ENCODE measurements around the gene FMN1. TPM values are rescaled to one million over a fixed set of nuclear protein-coding genes. Genes with fewer than 3 reads are reported as not detected.

The FMN1 gene
- total RNA-seq, 4 donors from 2014 or later = 2.6 to 6.6 (median 4.2) TPM

GRCh38 chr15:33096134-33096533 is 98.4 kb downstream of the FMN1 start:
- intact Hi-C loops (cut with DNase I; ENCODE audit: low total_unique reads) (no loop called here), in situ Hi-C loops (cut with MboI; ENCODE audit: low sequenced_read_pairs in 4 of 4) (loop anchor here in 1 of 4 donors (5.0 to 25.0 kb wide), 3 partner anchors 36 to 591 kb away; no protein-coding TSS in a partner anchor)
- H3K9me3 ChIP-seq = no peaks in the 10 kb centered on the region
- H3K27me3 ChIP-seq = no peaks in the 10 kb centered on the region
- peaks cover 0 to 4% of the 10 kb centered on the region in 2 donors for H3K4me1 ChIP-seq
- DNase-seq (no peak), ATAC-seq (no peak)
- no peak for TF ChIP-seq CTCF (IDR thresholded peaks at IDR 0.05 in 4 of 5, conservative IDR thresholded peaks at IDR 0.05 in 1 of 5)
- TF ChIP-seq POLR2A (IDR thresholded peaks at IDR 0.05) = no peak
- H3K27ac ChIP-seq = no peak overlapping the region
- no peaks in the 10 kb centered on the region for H3K36me3 ChIP-seq
- H3K4me3 ChIP-seq = no peak overlapping the region

DNA sequence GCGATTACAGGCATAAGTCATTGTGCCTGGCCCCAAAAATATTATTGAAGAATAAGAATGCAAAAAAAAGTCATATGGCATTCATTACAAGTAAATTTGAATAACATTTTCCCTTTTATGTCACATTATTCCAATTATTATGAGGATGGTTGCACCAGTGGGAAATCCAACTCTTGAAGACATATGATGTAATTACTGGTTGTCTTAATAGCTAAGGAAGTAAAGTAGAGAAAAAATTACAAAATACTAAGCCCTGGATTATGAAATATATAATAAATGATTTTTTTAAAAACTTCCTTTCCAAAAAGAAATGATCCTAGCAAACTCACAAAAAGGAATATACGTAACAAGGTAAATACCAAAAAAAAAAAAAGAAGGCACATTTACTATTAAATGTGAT is 98.9 kb downstream of the FMN1 start:
- Histone ChIP-seq H3K27me3 (no peaks in the 10 kb centered on the region), H3K9me3 (no peaks in the 10 kb centered on the region), H3K4me3 (no peak overlapping the region), H3K4me1 (peaks cover under 1 to 6% of the 10 kb centered on the region in 2 donors), H3K36me3 (no peaks in the 10 kb centered on the region), H3K27ac (no peak overlapping the region)
- intact Hi-C loops (cut with DNase I; ENCODE audit: low total_unique reads) = no loop called here
- DNase-seq (no peak), ATAC-seq (no peak)
- in situ Hi-C loops (cut with MboI; ENCODE audit: low sequenced_read_pairs in 4 of 4) = loop anchor here in 1 of 4 donors (5.0 to 25.0 kb wide), 3 partner anchors 37 to 592 kb away; no protein-coding TSS in a partner anchor
- no peak for TF ChIP-seq POLR2A (IDR thresholded peaks at IDR 0.05)
- no peak for TF ChIP-seq CTCF (IDR thresholded peaks at IDR 0.05 in 4 of 5, conservative IDR thresholded peaks at IDR 0.05 in 1 of 5)

DNA sequence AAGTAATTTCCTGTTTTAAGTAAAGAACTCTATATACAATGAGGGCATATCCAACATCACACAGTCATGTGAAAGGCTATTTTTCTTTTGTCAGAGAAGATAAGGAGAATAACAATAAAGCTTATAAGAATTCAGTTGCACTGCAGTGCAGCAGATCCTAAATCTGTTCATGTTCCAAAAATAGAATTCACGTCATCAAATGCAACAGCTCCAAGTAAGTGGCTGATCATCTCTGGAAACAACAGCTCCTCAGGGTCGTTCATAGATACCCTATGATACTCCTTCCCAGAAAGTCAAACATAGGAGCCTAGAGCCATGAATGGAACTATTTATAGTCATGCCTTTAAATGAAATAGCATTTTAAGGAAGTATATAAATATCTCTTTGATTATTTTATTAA is 100.2 kb downstream of the FMN1 start:
- no peak for DNase-seq
- H3K36me3 ChIP-seq = no peaks in the 10 kb centered on the region
- intact Hi-C loops (cut with DNase I; ENCODE audit: low total_unique reads) = no loop called here
- no peaks in the 10 kb centered on the region for H3K9me3 ChIP-seq
- H3K27ac ChIP-seq = no peak overlapping the region
- no peak for ATAC-seq
- H3K27me3 ChIP-seq = no peaks in the 10 kb centered on the region
- TF ChIP-seq CTCF (IDR thresholded peaks at IDR 0.05 in 4 of 5, conservative IDR thresholded peaks at IDR 0.05 in 1 of 5) (no peak), POLR2A (IDR thresholded peaks at IDR 0.05) (no peak)
- H3K4me1 ChIP-seq = peaks cover 11 to 20% of the 10 kb centered on the region in 2 donors
- in situ Hi-C loops (cut with MboI; ENCODE audit: low sequenced_read_pairs in 4 of 4) = loop anchor here in 1 of 4 donors (25.0 kb wide), 2 partner anchors 118 to 593 kb away; no protein-coding TSS in a partner anchor
- no peak overlapping the region for H3K4me3 ChIP-seq

DNA sequence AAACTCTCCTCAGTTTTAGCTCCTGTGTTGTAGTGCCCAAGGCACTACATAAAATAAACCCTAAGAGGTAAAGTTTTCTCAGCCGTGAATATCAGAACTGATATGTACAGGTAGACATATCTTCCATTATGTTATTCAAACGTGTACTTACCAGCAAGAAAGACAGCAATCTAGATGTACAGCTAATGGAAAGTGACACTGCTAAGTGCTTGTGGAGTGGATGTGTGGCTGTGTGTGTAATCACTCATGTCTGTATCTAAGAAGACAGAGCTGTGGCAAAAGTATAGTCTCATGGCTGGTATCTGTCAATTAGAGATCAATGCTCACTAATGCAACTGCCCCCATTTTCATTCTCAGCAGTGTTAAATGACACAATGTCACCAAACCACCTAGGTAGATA is 101.3 kb downstream of the FMN1 start:
- in situ Hi-C loops (cut with MboI; ENCODE audit: low sequenced_read_pairs in 4 of 4) = loop anchor here in 1 of 4 donors (25.0 kb wide), 2 partner anchors 119 to 594 kb away; no protein-coding TSS in a partner anchor
- TF ChIP-seq POLR2A (IDR thresholded peaks at IDR 0.05) (no peak), CTCF (IDR thresholded peaks at IDR 0.05 in 4 of 5, conservative IDR thresholded peaks at IDR 0.05 in 1 of 5) (no peak)
- no peak for ATAC-seq

More for the DNA sequence above, 101.3 kb downstream of the FMN1 start:
- Histone ChIP-seq H3K27me3 (no peaks in the 10 kb centered on the region), H3K4me3 (no peak overlapping the region), H3K4me1 (peaks cover 16 to 25% of the 10 kb centered on the region in 2 donors), H3K27ac (no peak overlapping the region), H3K36me3 (no peaks in the 10 kb centered on the region), H3K9me3 (no peaks in the 10 kb centered on the region)
- intact Hi-C loops (cut with DNase I; ENCODE audit: low total_unique reads) = no loop called here
- no peak for DNase-seq

Measured in gastrocnemius medialis (tissue), 4 donors.